Activated CD4-positive, alpha-beta T cell treated with anti-CD3 and anti-CD28 coated beads for 1 hour (primary cell): Measurements from ENCODE around the gene ZNF264.
"Not testable (repeated sequence)": the region's sequence is repeated elsewhere in the genome, so short reads cannot be mapped to it uniquely, and the experiment has no call there.

Experiments used
- DNase-seq: peaks from one replicate; pipeline ENCODE4 v3.0.0-alpha.2; 2020

The ZNF264 gene

GRCh38 chr19:57245959-57246358, 54.7 kb downstream of the ZNF264 start:
- no peak for DNase-seq

GRCh38 chr19:57248646-57249045, 57.3 kb downstream of the ZNF264 start:
- no peak for DNase-seq

GRCh38 chr19:57249329-57249728, 58.0 kb downstream of the ZNF264 start:
- no peak for DNase-seq

- DNase-seq = not testable (repeated sequence)
Measured at GRCh38 chr19:57253767-57254166, 62.5 kb downstream of the ZNF264 start.

GRCh38 chr19:57262044-57262443, 70.7 kb downstream of the ZNF264 start:
- DNase-seq = no peak

- DNase-seq = no peak
Measured at GRCh38 chr19:57263244-57263741, 72.0 kb downstream of the ZNF264 start.

GRCh38 chr19:57267291-57267690, 76.0 kb downstream of the ZNF264 start:
- no peak for DNase-seq

GRCh38 chr19:57269515-57270250, 78.4 kb downstream of the ZNF264 start:
- no peak for DNase-seq

- DNase-seq = no peak
Measured at GRCh38 chr19:57271280-57271679, 80.0 kb downstream of the ZNF264 start.
